CD14-positive monocyte (primary cell): Measurements from ENCODE around the gene HECTD4. TPM values are rescaled to one million over a fixed set of nuclear protein-coding genes. Genes with fewer than 3 reads are reported as not detected.

Source experiments
- DNase-seq, 3 donors: peaks; one replicate each; pipeline ENCODE4 v3.0.0-alpha.2; 2011 to 2022
- H2AFZ ChIP-seq: 2 replicates; pipeline ENCODE4 v1.6.0; 2012; ENCODE audit warnings: mild to moderate bottlenecking, low read depth, low read length, inconsistent platforms; ENCODE audit not compliant: insufficient read depth, poor library complexity, severe bottlenecking
- H3K27ac ChIP-seq, 2 donors: 1 replicate in 1 of 2; 2 replicates in 1 of 2; pipeline ENCODE4 v1.5.1; 2012 to 2013; ENCODE audit warnings: low read length in 2 of 2, control low read depth in 1 of 2, inconsistent platforms in 1 of 2, low read depth in 1 of 2, mild to moderate bottlenecking in 1 of 2
- H3K27me3 ChIP-seq, 2 donors: one replicate each; pipeline versions ENCODE4 v1.6.0 to v1.6.1; 2011 to 2013; ENCODE audit warnings: low read length in 2 of 2; ENCODE audit not compliant: control insufficient read depth in 2 of 2, insufficient read depth in 2 of 2
- H3K36me3 ChIP-seq, 2 donors: replicated peaks in 1 of 2; 1 replicate in 1 of 2; 2 replicates in 1 of 2; pipeline versions ENCODE4 v1.5.1 to v1.6.1; 2012 to 2013; ENCODE audit warnings: low read length in 2 of 2, control low read depth in 1 of 2, inconsistent platforms in 1 of 2, mild to moderate bottlenecking in 1 of 2; ENCODE audit not compliant: insufficient read depth in 2 of 2, control insufficient read depth in 1 of 2
- H3K4me1 ChIP-seq, 2 donors: 1 replicate in 1 of 2; 2 replicates in 1 of 2; pipeline versions ENCODE4 v1.5.1 to v1.6.1; 2012 to 2013; ENCODE audit warnings: low read length in 2 of 2, control low read depth in 1 of 2, inconsistent platforms in 1 of 2, mild to moderate bottlenecking in 1 of 2, moderate library complexity in 1 of 2; ENCODE audit not compliant: insufficient read depth in 2 of 2, control insufficient read depth in 1 of 2
- H3K4me2 ChIP-seq: replicated peaks from 2 replicates; pipeline ENCODE3; 2012; ENCODE audit warnings: low read length, moderate library complexity, mild to moderate bottlenecking; ENCODE audit not compliant: poor library complexity, severe bottlenecking; ENCODE audit errors: extremely low read depth
- H3K4me3 ChIP-seq, 3 experiments: fragments of 200-600 bp in 1 of 3; sonication (generic) in 1 of 3; replicated peaks in 1 of 3; 1 replicate in 2 of 3; 2 replicates in 1 of 3; pipeline ENCODE4 v1.5.1; 2011 to 2013; ENCODE audit warnings: low read length in 3 of 3, mild to moderate bottlenecking in 3 of 3, control low read depth in 2 of 3, low read depth in 2 of 3, inconsistent platforms in 1 of 3, moderate library complexity in 1 of 3
- H3K79me2 ChIP-seq: 2 replicates; pipeline ENCODE4 v1.6.0; 2012; ENCODE audit warnings: mild to moderate bottlenecking, control low read depth, inconsistent platforms, low read length, moderate library complexity; ENCODE audit not compliant: insufficient read depth
- H3K9ac ChIP-seq: 2 replicates; pipeline ENCODE4 v1.6.0; 2017; ENCODE audit warnings: low read length, mild to moderate bottlenecking; ENCODE audit not compliant: insufficient read depth, poor library complexity, severe bottlenecking
- H3K9me3 ChIP-seq, 2 donors: replicated peaks in 1 of 2; 1 replicate in 1 of 2; 2 replicates in 1 of 2; pipeline versions ENCODE4 v1.5.1 to v1.6.1; 2012 to 2013; ENCODE audit warnings: low read length in 2 of 2, control low read depth in 1 of 2; ENCODE audit not compliant: control insufficient read depth in 1 of 2, insufficient read depth in 1 of 2
- H4K20me1 ChIP-seq: 2 replicates; pipeline ENCODE4 v1.6.0; 2012; ENCODE audit warnings: mild to moderate bottlenecking, low read length, control low read depth, moderate library complexity; ENCODE audit not compliant: insufficient read depth
- H3K27ac Mint-ChIP-seq, 7 donors: one replicate each; pipeline ENCODE4 v1.8.0; 2020; ENCODE audit warnings: mild to moderate bottlenecking in 7 of 7, mixed read lengths in 7 of 7, moderate library complexity in 6 of 7, inconsistent platforms in 2 of 7
- H3K27me3 Mint-ChIP-seq, 3 donors: one replicate each; pipeline ENCODE4 v1.8.0; 2021 to 2022; ENCODE audit warnings: low read depth in 3 of 3, mild to moderate bottlenecking in 3 of 3, mixed read lengths in 3 of 3, moderate library complexity in 3 of 3, inconsistent platforms in 1 of 3
- H3K36me3 Mint-ChIP-seq, 2 donors: one replicate each; pipeline ENCODE4 v1.8.0; 2020; ENCODE audit warnings: mixed read lengths in 2 of 2, inconsistent platforms in 1 of 2, mild to moderate bottlenecking in 1 of 2
- H3K4me1 Mint-ChIP-seq: one replicate; pipeline ENCODE4 v1.8.0; 2020; ENCODE audit warnings: mild to moderate bottlenecking, mixed read lengths
- H3K4me3 Mint-ChIP-seq, 2 donors: one replicate each; pipeline ENCODE4 v1.8.0; 2020; ENCODE audit warnings: mild to moderate bottlenecking in 2 of 2, mixed read lengths in 2 of 2, moderate library complexity in 1 of 2
- H3K9me3 Mint-ChIP-seq, 7 donors: one replicate each; pipeline ENCODE4 v1.8.0; 2020 to 2022; ENCODE audit warnings: mixed read lengths in 7 of 7, mild to moderate bottlenecking in 6 of 7, moderate library complexity in 6 of 7, inconsistent platforms in 2 of 7
- WGBS: methylation state at CpG from one replicate; pipeline ENCODE4 v1.1.5; 2013; ENCODE audit warnings: missing lambda C conversion rate; ENCODE audit not compliant: insufficient coverage; 5-methylcytosine and 5-hydroxymethylcytosine counted together
- intact Hi-C, 2 donors: fragments of 100-400 bp; cut with micrococcal nuclease; formaldehyde crosslinking; loops; one replicate each; pipeline versions ENCODE4 v1.15.0 to v1.15.1; 2023
- polyA plus RNA-seq, 3 donors: library from polyadenylated mRNA; depleted of rRNA in 1 of 3; unstranded in 2 of 3; stranded (reverse) in 1 of 3; fragments of 300-500 nt in 2 of 3; fragments of >200 nt in 1 of 3; fragmentation: Illumina TruSeq in 2 of 3; gene quantifications; 1 replicate in 2 of 3; 2 replicates in 1 of 3; pipeline ENCODE4 v1.2.3, GENCODE V29; 2012 to 2021
- TF ChIP-seq, protein P1 (sequence below): fragments of 200-600 bp; IDR thresholded peaks from one replicate; pipeline ENCODE4 v1.8.0; 2022; ENCODE audit warnings: antibody characterized with exemption, mild to moderate bottlenecking

HECTD4 gene
- polyA plus RNA-seq, 3 donors: 0.73 to 18.3 (median 2.4) TPM

GRCh38 chr12:112140728-112141127, 241.5 kb downstream of the HECTD4 start:
- Histone ChIP-seq H3K9ac (no peak overlapping the region), H3K4me3 (peak overlapping the region in 1 of 3 experiments; percentile 54), H3K27me3 (no peaks in the 10 kb centered on the region), H3K9me3 (no peaks in the 10 kb centered on the region), H3K79me2 (peaks cover 17% of the 10 kb centered on the region), H4K20me1 (peaks cover 63% of the 10 kb centered on the region), H3K27ac (peak overlapping the region; percentile 47 to 82), H3K4me1 (peaks cover 42 to 48% of the 10 kb centered on the region in 2 donors), H3K36me3 (peaks cover 69 to 85% of the 10 kb centered on the region in 2 donors), H2AFZ (no peak overlapping the region), H3K4me2 (peak overlapping the region; percentile 58)
- intact Hi-C loops: loop anchor here (5.0 to 10.0 kb wide), 2 partner anchors 33 to 46 kb away; partner anchors contain the start of gene NAA25 (in 1 of the 2)
- Mint-ChIP-seq H3K4me3 (peak overlapping the region in 1 of 2 donors; percentile 72), H3K27ac (peak overlapping the region; percentile 75 to 96 (median 93)), H3K9me3 (peaks cover 0 to 2% (median 0%) of the 10 kb centered on the region in 7 donors), H3K27me3 (no peaks in the 10 kb centered on the region), H3K36me3 (peaks cover 64 to 80% of the 10 kb centered on the region in 2 donors), H3K4me1 (peaks cover 37% of the 10 kb centered on the region)
- peak; percentile 59 to 67 (median 62) for DNase-seq
- TF ChIP-seq, protein P1, sequence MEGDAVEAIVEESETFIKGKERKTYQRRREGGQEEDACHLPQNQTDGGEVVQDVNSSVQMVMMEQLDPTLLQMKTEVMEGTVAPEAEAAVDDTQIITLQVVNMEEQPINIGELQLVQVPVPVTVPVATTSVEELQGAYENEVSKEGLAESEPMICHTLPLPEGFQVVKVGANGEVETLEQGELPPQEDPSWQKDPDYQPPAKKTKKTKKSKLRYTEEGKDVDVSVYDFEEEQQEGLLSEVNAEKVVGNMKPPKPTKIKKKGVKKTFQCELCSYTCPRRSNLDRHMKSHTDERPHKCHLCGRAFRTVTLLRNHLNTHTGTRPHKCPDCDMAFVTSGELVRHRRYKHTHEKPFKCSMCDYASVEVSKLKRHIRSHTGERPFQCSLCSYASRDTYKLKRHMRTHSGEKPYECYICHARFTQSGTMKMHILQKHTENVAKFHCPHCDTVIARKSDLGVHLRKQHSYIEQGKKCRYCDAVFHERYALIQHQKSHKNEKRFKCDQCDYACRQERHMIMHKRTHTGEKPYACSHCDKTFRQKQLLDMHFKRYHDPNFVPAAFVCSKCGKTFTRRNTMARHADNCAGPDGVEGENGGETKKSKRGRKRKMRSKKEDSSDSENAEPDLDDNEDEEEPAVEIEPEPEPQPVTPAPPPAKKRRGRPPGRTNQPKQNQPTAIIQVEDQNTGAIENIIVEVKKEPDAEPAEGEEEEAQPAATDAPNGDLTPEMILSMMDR: no peak
- WGBS: 0% methylated on average over 3 of the region's 5 CpGs

DNA sequence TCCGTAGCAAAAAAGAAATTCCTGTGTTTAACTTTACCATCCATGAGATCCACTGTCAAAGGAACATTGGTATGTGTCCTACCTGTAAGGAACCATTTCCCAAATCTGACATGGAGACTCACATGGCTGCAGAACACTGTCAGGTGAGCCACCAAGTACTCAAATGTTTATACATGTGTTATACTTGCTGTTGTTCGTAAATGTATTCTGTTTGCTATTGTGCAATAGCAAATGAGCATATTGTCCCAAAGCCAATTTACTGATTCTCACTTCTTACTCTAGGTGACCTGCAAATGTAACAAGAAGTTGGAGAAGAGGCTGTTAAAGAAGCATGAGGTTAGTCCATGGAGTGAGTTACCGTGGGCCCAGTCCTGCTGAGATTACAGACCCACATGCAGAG, 247.5 kb downstream of the HECTD4 start:
- no peaks in the 10 kb centered on the region for H3K27me3 ChIP-seq
- H2AFZ ChIP-seq: no peak overlapping the region
- H3K4me1 ChIP-seq: peaks cover 33 to 51% of the 10 kb centered on the region in 2 donors
- no peaks in the 10 kb centered on the region for H3K9me3 ChIP-seq
- H3K27ac Mint-ChIP-seq: no peak overlapping the region
- intact Hi-C loops: loop anchor here in 1 of 2 donors (5.0 kb wide), 1 partner anchor 273 kb away; the partner anchor contains the start of gene RPL6
- TF ChIP-seq, protein P1: no peak
- no peak for DNase-seq
- peaks cover 38 to 62% of the 10 kb centered on the region in 2 donors for H3K36me3 ChIP-seq
- peaks cover 56% of the 10 kb centered on the region for H4K20me1 ChIP-seq
- no peak overlapping the region for H3K4me2 ChIP-seq
- no peak overlapping the region for H3K4me3 Mint-ChIP-seq
- H3K27me3 Mint-ChIP-seq: no peaks in the 10 kb centered on the region
- no peak overlapping the region for H3K4me3 ChIP-seq
- peaks cover 0 to 2% (median 0%) of the 10 kb centered on the region in 7 donors for H3K9me3 Mint-ChIP-seq
- H3K36me3 Mint-ChIP-seq: peaks cover 36 to 62% of the 10 kb centered on the region in 2 donors
- H3K9ac ChIP-seq: no peak overlapping the region
- peaks cover 54% of the 10 kb centered on the region for H3K79me2 ChIP-seq
- 94% methylated on average over 2 of the region's 3 CpGs for WGBS
- H3K4me1 Mint-ChIP-seq: peaks cover 38% of the 10 kb centered on the region
- no peak overlapping the region for H3K27ac ChIP-seq
